Activated CD8-positive, alpha-beta T cell treated with anti-CD3 and anti-CD28 coated beads for 36 hours (primary cell): Measurements from ENCODE around the gene LIM2. TPM values are rescaled to one million over a fixed set of nuclear protein-coding genes. Genes with fewer than 3 reads are reported as not detected.
"Not testable (repeated sequence)": the region's sequence is repeated elsewhere in the genome, so short reads cannot be mapped to it uniquely, and the experiment has no call there.

ENCODE experiments used
- ATAC-seq: fragments of 200-7000 bp; cut with Tn5 transposase; one replicate; pipeline ENCODE4 v1.10.0; 2021; ENCODE audit warnings: mild to moderate bottlenecking, moderate library complexity
- CTCF ChIA-PET: fragments of 350-600 bp; sonication (Branson Sonifier 250); formaldehyde crosslinking; loops from one replicate; lab custom pipeline; 2021; ENCODE audit warnings: antibody characterized with exemption; lab: Charles Lee
- POLR2A ChIA-PET: fragments of 350-600 bp; sonication (Branson Sonifier 250); formaldehyde crosslinking; loops from one replicate; lab custom pipeline; 2021; ENCODE audit warnings: antibody characterized with exemption; lab: Charles Lee
- DNase-seq: peaks from one replicate; pipeline ENCODE4 v3.0.0-alpha.2; 2020
- H3K27ac Mint-ChIP-seq: one replicate; pipeline ENCODE4 v1.8.0; 2021; ENCODE audit warnings: mild to moderate bottlenecking, mixed read lengths
- H3K27me3 Mint-ChIP-seq: one replicate; pipeline ENCODE4 v1.8.0; 2021; ENCODE audit warnings: mixed read lengths
- H3K36me3 Mint-ChIP-seq: one replicate; pipeline ENCODE4 v1.8.0; 2021; ENCODE audit warnings: low read depth, mixed read lengths
- H3K4me1 Mint-ChIP-seq: one replicate; pipeline ENCODE4 v1.8.0; 2021; ENCODE audit warnings: low read depth, mixed read lengths
- H3K4me3 Mint-ChIP-seq: one replicate; pipeline ENCODE4 v1.8.0; 2021; ENCODE audit warnings: mild to moderate bottlenecking, moderate library complexity, mixed read lengths
- H3K9me3 Mint-ChIP-seq: one replicate; pipeline ENCODE4 v1.8.0; 2021; ENCODE audit warnings: mixed read lengths
- CTCF ChIP-seq: fragments of 200-600 bp; IDR thresholded peaks from one replicate; pipeline ENCODE4 v1.8.0; 2022; ENCODE audit warnings: antibody characterized with exemption, mild to moderate bottlenecking
- intact Hi-C: fragments of 100-400 bp; cut with micrococcal nuclease; formaldehyde crosslinking; loops from one replicate; pipeline ENCODE4 v1.10.0; 2022
- total RNA-seq, 2 experiments: library from RNA; stranded (reverse); gene quantifications; one replicate each; pipeline ENCODE4 v1.2.3, GENCODE V29; 2021

Gene LIM2
- total RNA-seq, 2 experiments from 2014 or later: 1.4 to 2.6 TPM

GRCh38 chr19:51407511-51408131, 19.8 kb upstream of the LIM2 start:
- peak; percentile 63 for DNase-seq
- Mint-ChIP-seq H3K9me3 (peaks cover 1% of the 10 kb centered on the region), H3K27me3 (peaks cover 17% of the 10 kb centered on the region), H3K4me3 (no peak overlapping the region), H3K4me1 (peaks cover 9% of the 10 kb centered on the region), H3K36me3 (peaks cover 14% of the 10 kb centered on the region), H3K27ac (no peak overlapping the region)
- TF ChIP-seq CTCF: peak; percentile 48
- ChIA-PET POLR2A (interaction anchor here (1.0 to 1.5 kb wide), 3 partner anchors 14 to 42 kb away, joined by 4 read pairs; no protein-coding TSS in a partner anchor), CTCF (interaction anchor here (0.6 to 2.0 kb wide), 14 partner anchors 9 to 277 kb away, joined by 3 to 10 read pairs (median 6); partner anchors contain the start of genes NKG7 and SIGLEC10)
- peak; percentile 85 for ATAC-seq
- intact Hi-C loops: no loop called here

- Mint-ChIP-seq H3K4me3 (no peak overlapping the region), H3K36me3 (peaks cover 30% of the 10 kb centered on the region), H3K4me1 (peaks cover 21% of the 10 kb centered on the region), H3K27ac (no peak overlapping the region), H3K9me3 (peaks cover 10% of the 10 kb centered on the region), H3K27me3 (peaks cover 4% of the 10 kb centered on the region)
- ChIA-PET POLR2A (no interaction called here), CTCF (no interaction called here)
- no peak for TF ChIP-seq CTCF
- intact Hi-C loops: no loop called here
- ATAC-seq: no peak
- no peak for DNase-seq
Measured at GRCh38 chr19:51402117-51402516, 14.3 kb upstream of the LIM2 start.

- ATAC-seq, H3K4me3 Mint-ChIP-seq, H3K27me3 Mint-ChIP-seq, DNase-seq, intact Hi-C loops, H3K27ac Mint-ChIP-seq: not testable (repeated sequence)
- H3K36me3 Mint-ChIP-seq: peaks cover 40% of the 10 kb centered on the region
- peaks cover 35% of the 10 kb centered on the region for H3K4me1 Mint-ChIP-seq
- H3K9me3 Mint-ChIP-seq: peaks cover 10% of the 10 kb centered on the region
- ChIA-PET POLR2A (interaction anchor here (1.4 to 1.6 kb wide), 2 partner anchors 21 to 58 kb away, joined by 4 read pairs; partner anchors contain the start of gene VSIG10L), CTCF (interaction anchor here (0.9 to 6.8 kb wide), 6 partner anchors 19 to 116 kb away, joined by 3 to 60 read pairs (median 5); partner anchors contain the start of gene SIGLEC10)
Measured at GRCh38 chr19:51399936-51400335, 12.2 kb upstream of the LIM2 start.

- Mint-ChIP-seq H3K4me1 (peaks cover 36% of the 10 kb centered on the region), H3K27me3 (no peaks in the 10 kb centered on the region), H3K4me3 (no peak overlapping the region), H3K27ac (no peak overlapping the region), H3K9me3 (peaks cover 10% of the 10 kb centered on the region), H3K36me3 (peaks cover 41% of the 10 kb centered on the region)
- TF ChIP-seq CTCF: no peak
- DNase-seq: no peak
- POLR2A ChIA-PET: no interaction called here
- intact Hi-C loops: no loop called here
- no peak for ATAC-seq
- CTCF ChIA-PET: interaction anchor here (1.0 to 6.8 kb wide), 14 partner anchors 8 to 261 kb away, joined by 3 to 60 read pairs (median 6); partner anchors contain the start of genes ETFB, LIM2, NKG7 and SIGLEC10
Measured at GRCh38 chr19:51399231-51399630, 11.5 kb upstream of the LIM2 start.

GRCh38 chr19:51398096-51398704, 10.4 kb upstream of the LIM2 start:
- peaks cover 43% of the 10 kb centered on the region for H3K4me1 Mint-ChIP-seq
- intact Hi-C loops: no loop called here
- H3K27me3 Mint-ChIP-seq: no peaks in the 10 kb centered on the region
- H3K9me3 Mint-ChIP-seq: peaks cover 10% of the 10 kb centered on the region
- ATAC-seq: no peak
- peaks cover 35% of the 10 kb centered on the region for H3K36me3 Mint-ChIP-seq
- no peak for DNase-seq
- no peak overlapping the region for H3K4me3 Mint-ChIP-seq
- CTCF ChIA-PET: interaction anchor here (0.9 to 6.8 kb wide), 18 partner anchors 10 to 196 kb away, joined by 3 to 60 read pairs (median 4); partner anchors contain the start of genes ETFB, LIM2, NKG7 and SIGLEC10
- TF ChIP-seq CTCF: peak; percentile 67
- no peak overlapping the region for H3K27ac Mint-ChIP-seq
- POLR2A ChIA-PET: interaction anchor here (0.8 kb wide), 1 partner anchor 25 kb away, joined by 3 read pairs; no protein-coding TSS in a partner anchor

- H3K27ac Mint-ChIP-seq, ATAC-seq, intact Hi-C loops, H3K4me3 Mint-ChIP-seq, DNase-seq, H3K9me3 Mint-ChIP-seq, H3K27me3 Mint-ChIP-seq: not testable (repeated sequence)
- peaks cover 49% of the 10 kb centered on the region for H3K4me1 Mint-ChIP-seq
- POLR2A ChIA-PET: interaction anchor here (1.0 to 1.1 kb wide), 2 partner anchors 24 to 66 kb away, joined by 3 to 4 read pairs; no protein-coding TSS in a partner anchor
- peaks cover 32% of the 10 kb centered on the region for H3K36me3 Mint-ChIP-seq
- CTCF ChIA-PET: interaction anchor here (0.9 to 6.8 kb wide), 10 partner anchors 10 to 197 kb away, joined by 3 to 60 read pairs (median 4); partner anchors contain the start of genes ETFB and SIGLEC10
Measured at GRCh38 chr19:51397453-51397852, 9.7 kb upstream of the LIM2 start.
